BJ (cell line): ENCODE data around the gene FGF21. TPM values are rescaled to one million over a fixed set of nuclear protein-coding genes. Genes with fewer than 3 reads are reported as not detected.
"Not testable (repeated sequence)": the region's sequence is repeated elsewhere in the genome, so short reads cannot be mapped to it uniquely, and the experiment has no call there.

Source experiments
- CTCF ChIA-PET: fragments of 350-600 bp; formaldehyde crosslinking; extraction: SDS; loops from one replicate; lab custom pipeline; 2021; ENCODE audit warnings: antibody characterized with exemption, inconsistent platforms; lab: Yijun Ruan, JAX
- POLR2A ChIA-PET: fragments of 300-600 bp; sonication (Branson Sonifier 250); formaldehyde crosslinking; extraction: SDS; loops from one replicate; lab custom pipeline; 2021; ENCODE audit warnings: antibody characterized with exemption; lab: Charles Lee
- DNase-seq: peaks from one replicate; pipeline ENCODE4 v3.0.0-alpha.2; 2011; ENCODE audit warnings: low read depth
- H3K27me3 ChIP-seq: 2 replicates; pipeline ENCODE4 v1.6.0; 2011; ENCODE audit warnings: low read length; ENCODE audit not compliant: control insufficient read depth, insufficient read depth
- H3K36me3 ChIP-seq: 2 replicates; pipeline ENCODE4 v1.5.1; 2011; ENCODE audit warnings: low read length; ENCODE audit not compliant: control insufficient read depth, insufficient read depth
- H3K4me3 ChIP-seq: 2 replicates; pipeline ENCODE4 v1.5.1; 2011; ENCODE audit warnings: low read depth, mild to moderate bottlenecking, control low read depth, low read length
- CTCF ChIP-seq: IDR thresholded peaks from 2 replicates; pipeline ENCODE4 v1.5.1; 2011; ENCODE audit warnings: low read depth, mild to moderate bottlenecking, control low read depth, inconsistent platforms, low read length, moderate library complexity; ENCODE audit not compliant: insufficient read depth
- polyA plus RNA-seq: library from polyadenylated mRNA; depleted of rRNA; stranded (reverse); fragments of >200 nt; gene quantifications from 2 replicates; pipeline ENCODE4 v1.2.3, GENCODE V29; 2011

FGF21 gene
- polyA plus RNA-seq, 1 experiment = not detected

DNA sequence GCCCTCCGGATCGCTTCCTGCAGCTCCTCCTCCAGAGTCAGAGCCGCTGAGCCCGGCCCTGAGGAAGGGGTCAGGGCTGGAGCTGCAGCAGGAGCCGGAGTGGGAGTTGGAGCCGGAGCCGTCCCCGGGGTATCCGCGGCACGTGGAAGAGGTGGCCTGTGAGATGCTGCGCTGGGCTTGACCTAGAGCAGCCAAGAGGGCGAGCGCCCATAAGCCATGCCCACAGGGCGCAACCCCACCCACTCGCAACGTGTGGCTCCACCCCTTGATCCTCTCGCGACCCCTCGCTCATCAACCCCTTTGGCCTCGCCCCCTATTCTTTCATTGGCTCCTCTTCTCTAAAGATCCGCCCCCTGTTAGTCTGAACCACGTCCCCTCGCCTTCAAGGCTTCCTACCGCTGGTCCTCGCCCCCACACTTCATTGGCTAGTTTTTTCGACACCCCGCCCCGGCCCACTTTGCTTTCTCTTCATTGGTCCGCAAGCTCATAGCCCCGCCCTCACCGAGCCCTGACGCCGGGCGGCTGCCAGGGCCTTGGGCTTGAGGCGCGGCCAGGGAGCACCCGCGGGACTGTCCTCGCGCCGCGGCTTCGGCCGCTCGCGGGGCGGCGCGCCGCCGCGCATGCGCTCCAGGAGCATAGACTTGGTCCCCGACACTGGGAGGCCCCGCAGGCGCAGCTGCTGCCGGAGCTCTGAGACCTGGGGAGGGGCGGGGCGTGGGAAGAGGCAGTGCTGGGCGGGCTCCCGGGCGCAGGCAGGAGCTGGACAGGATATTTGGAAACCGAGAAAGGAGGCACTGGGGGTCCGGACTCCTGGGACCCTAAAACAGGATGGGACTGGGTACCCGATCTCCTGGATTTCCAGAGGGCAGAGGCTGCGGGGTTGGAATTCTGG, 41.2 kb upstream of the FGF21 start:
- CTCF ChIA-PET = interaction anchor here (0.6 to 4.4 kb wide), 7 partner anchors 14 to 122 kb away, joined by 3 to 22 read pairs (median 4); partner anchors contain the start of genes CA11, FUT2 and HSD17B14

DNA sequence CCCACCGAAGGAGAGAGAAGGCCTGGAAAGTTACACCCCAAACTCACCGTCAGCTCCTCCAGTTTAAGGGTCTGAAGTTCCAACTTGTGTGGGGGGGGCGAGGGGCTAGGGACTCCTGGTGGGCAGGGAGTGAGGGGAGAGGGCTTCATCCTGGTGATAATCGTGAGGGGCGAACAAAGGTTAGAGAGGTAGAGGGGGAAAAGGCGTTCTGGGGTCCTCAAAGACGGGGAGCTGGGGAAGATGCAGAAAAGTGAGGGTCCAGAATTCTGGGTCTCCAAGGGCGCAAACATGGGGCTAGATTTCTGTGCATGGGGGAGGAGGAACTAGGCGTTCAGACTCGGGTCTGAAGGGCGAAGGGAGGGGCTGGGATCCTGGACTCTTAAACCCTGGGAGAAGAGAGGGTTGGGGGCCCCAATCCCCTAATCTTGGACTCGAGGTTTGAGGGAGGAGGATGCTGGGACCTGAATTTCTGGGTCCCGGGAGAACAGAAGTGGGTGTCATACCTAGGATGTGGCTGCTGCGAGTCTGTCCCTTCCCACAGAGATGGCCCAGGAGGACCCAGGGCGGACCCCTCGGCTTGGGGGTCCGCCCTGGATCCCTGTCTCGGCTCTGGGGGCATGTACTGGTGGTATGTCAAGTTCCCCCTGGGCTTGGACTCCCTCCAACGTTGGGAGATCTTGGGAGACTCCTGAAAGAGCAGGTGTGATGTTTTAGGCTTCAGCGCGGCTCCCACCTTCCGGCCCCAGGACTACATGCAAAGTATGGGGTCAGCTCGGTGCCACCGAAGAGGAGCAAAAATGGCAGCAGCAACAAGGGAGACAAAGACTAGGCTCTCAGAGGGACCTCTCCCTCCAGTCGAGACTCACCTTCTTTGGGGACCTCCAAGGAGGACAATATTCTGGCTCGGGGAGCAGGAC, 40.3 kb upstream of the FGF21 start:
- H3K36me3 ChIP-seq = no peaks in the 10 kb centered on the region
- no peak for TF ChIP-seq CTCF
- H3K27me3 ChIP-seq = no peaks in the 10 kb centered on the region
- CTCF ChIA-PET = interaction anchor here (0.6 to 4.4 kb wide), 6 partner anchors 24 to 121 kb away, joined by 3 to 22 read pairs (median 4); partner anchors contain the start of genes CA11 and HSD17B14
- POLR2A ChIA-PET = interaction anchor here (0.6 kb wide), 1 partner anchor 264 kb away, joined by 23 read pairs; no protein-coding TSS in a partner anchor
- H3K4me3 ChIP-seq = peak overlapping the region; percentile 48
- no peak for DNase-seq

More for the DNA sequence above, 41.2 kb upstream of the FGF21 start:
- Histone ChIP-seq H3K36me3 (no peaks in the 10 kb centered on the region), H3K4me3 (peak overlapping the region; percentile 70), H3K27me3 (no peaks in the 10 kb centered on the region)
- TF ChIP-seq CTCF = no peak
- POLR2A ChIA-PET = interaction anchor here (0.6 kb wide), 1 partner anchor 265 kb away, joined by 23 read pairs; no protein-coding TSS in a partner anchor
- peak; percentile 98 for DNase-seq

- TF ChIP-seq CTCF = no peak
- Histone ChIP-seq H3K4me3 (peak overlapping the region; percentile 48), H3K27me3 (no peaks in the 10 kb centered on the region), H3K36me3 (no peaks in the 10 kb centered on the region)
- peak; percentile 14 for DNase-seq
- ChIA-PET POLR2A (interaction anchor here (0.6 kb wide), 1 partner anchor 489 kb away, joined by 3 read pairs; no protein-coding TSS in a partner anchor), CTCF (interaction anchor here (0.5 to 1.3 kb wide), 5 partner anchors 24 to 109 kb away, joined by 3 to 6 read pairs (median 3); partner anchors contain the start of genes CA11 and IZUMO1)
Measured at GRCh38 chr19:48715681-48716171, 39.6 kb upstream of the FGF21 start.

GRCh38 chr19:48716562-48717291, 38.6 kb upstream of the FGF21 start:
- DNase-seq = no peak
- TF ChIP-seq CTCF = no peak
- ChIA-PET POLR2A (interaction anchor here (0.6 kb wide), 1 partner anchor 8 kb away, joined by 4 read pairs; no protein-coding TSS in a partner anchor), CTCF (interaction anchor here (0.5 to 1.3 kb wide), 5 partner anchors 11 to 108 kb away, joined by 3 to 6 read pairs (median 4); partner anchors contain the start of genes CA11 and IZUMO1)
- no peaks in the 10 kb centered on the region for H3K27me3 ChIP-seq
- peak overlapping the region; percentile 22 for H3K4me3 ChIP-seq
- no peaks in the 10 kb centered on the region for H3K36me3 ChIP-seq

DNA sequence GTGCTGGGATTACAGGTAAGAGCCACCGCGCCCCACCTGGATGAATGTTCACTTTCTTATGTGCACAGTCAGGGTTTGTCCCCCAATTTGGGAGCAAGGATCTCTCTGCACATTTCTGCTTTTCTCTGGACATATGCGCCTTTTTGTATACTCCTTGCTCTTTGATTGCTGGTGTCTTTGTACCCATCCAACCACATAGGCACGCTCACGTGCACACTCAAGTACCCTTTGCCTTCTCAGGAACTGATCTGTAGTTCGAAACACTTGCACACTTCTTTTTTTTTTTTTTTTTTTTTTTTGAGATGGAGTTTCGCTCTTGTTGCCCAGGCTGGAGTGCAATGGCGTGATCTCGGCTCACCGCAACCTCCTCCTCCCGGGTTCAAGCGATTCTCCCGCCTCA, 37.2 kb upstream of the FGF21 start:
- DNase-seq, H3K36me3 ChIP-seq, H3K27me3 ChIP-seq, H3K4me3 ChIP-seq, CTCF ChIA-PET, POLR2A ChIA-PET: not testable (repeated sequence)
